Measurements from ENCODE around the gene BCAS1.

GRCh38 chr20:53900380-53900999 is 169.9 kb downstream of the BCAS1 start:
- TF ChIP-seq POLR2A (IDR thresholded peaks at IDR 0.05) (no peak), CTCF (IDR thresholded peaks at IDR 0.05 in 8 of 11, conservative IDR thresholded peaks at IDR 0.05 in 3 of 11) (no peak)
